Stimulated activated CD8-positive, alpha-beta memory T cell treated with anti-CD3 and anti-CD28 coated beads, Interleukin-15, amount 100 ng/mL, for 48 hours (primary cell): ENCODE data around the gene NKX6-2.
"Not testable (repeated sequence)": the region's sequence is repeated elsewhere in the genome, so short reads cannot be mapped to it uniquely, and the experiment has no call there.

Source experiments
- DNase-seq, 2 donors: peaks; one replicate each; pipeline ENCODE4 v3.0.0-alpha.2; 2020; ENCODE audit warnings: low read depth in 2 of 2

NKX6-2 gene

DNA sequence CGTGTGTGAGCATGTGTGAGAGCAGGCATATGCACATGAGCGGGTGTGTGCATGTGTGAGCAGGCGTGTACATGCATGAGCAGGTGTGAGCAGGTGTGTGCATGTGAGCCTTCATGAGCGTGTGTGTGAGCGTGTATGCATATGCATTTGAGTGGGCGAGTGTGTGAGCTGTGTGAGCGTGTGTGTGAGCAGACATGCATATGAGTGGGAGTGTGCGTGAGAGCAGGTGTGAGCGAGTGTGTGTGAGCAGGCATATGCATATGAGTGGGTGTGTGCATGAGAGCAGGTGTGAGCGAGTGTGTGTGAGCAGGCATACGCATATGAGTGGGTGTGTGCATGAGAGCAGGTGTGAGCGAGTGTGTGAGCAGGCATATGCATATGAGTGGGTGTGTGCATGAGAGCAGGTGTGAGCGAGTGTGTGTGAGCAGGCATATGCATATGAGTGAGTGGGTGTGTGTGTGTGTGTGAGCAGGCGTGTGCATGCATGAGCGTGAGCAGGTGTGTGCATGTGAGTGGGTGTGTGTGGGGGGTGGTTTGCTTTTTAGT is 30.7 kb downstream of the NKX6-2 start:
- DNase-seq = no peak

DNA sequence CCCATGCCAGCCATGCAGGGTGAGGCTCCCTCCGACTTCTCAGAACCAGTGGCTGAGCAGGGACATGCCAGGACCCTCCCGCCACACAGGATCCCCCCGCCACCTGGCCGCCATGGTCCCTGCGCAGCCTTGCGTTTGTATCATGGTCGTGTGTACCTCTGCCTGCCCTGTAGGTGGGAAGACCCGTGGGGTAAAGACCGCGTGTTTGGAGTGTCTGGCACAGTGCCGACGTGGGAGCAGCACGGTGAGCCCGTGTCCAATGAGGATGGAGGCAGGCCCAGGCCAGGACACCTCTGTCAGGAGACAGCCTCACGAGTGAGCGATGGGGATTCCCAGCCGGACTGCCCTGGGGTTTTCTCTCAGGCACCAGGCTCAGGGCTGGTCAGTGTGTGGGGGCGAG is 31.9 kb downstream of the NKX6-2 start:
- DNase-seq = no peak

GRCh38 chr10:132753596-132753995 is 32.4 kb downstream of the NKX6-2 start:
- no peak for DNase-seq

DNA sequence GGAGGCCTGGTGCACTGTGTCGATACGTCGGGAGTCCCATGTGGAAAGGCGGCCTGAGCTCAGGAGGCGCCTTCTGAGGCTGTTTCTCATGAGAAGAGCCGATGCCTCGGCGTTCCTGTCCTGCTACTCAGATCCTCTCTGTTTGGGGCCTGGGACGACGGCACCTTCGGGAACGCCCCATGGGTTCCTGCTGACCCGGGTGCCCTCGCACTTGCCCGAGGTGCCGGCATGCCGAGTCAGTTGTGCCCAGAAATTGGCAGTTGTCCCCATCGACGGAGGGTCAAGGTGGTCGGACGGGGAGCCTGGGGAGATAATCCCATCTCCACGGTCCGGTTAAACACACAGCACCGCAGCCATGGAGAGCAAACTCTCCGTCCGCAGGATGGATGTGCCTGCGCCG is 33.0 kb downstream of the NKX6-2 start:
- no peak for DNase-seq

- no peak for DNase-seq
These were observed 33.6 kb downstream of the NKX6-2 start for GRCh38 chr10:132752378-132752777.

DNA sequence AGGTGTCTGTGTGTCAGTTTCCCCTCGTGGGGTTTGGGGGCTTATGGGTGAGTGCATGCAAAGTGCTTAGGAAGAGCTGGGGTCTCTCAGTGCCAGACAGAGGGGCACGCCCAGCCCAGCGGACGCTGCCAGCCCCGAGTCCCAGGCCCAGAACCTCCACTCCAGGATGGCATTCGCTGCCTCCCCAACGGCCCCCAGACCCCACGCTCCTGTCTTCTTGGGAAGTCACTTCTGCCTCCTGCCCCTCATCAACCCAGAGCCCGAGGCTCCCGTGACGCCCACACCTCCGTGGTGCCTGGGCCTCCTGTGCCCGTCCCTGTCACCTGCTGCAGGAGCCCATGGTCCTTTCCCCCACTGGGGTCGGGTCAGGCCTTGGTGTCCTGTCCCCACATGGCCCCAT is 35.0 kb downstream of the NKX6-2 start:
- DNase-seq = no peak

- no peak for DNase-seq
These were observed 36.6 kb downstream of the NKX6-2 start for GRCh38 chr10:132749371-132749795.

- no peak for DNase-seq
These were observed 37.2 kb downstream of the NKX6-2 start for GRCh38 chr10:132748545-132749370.

DNA sequence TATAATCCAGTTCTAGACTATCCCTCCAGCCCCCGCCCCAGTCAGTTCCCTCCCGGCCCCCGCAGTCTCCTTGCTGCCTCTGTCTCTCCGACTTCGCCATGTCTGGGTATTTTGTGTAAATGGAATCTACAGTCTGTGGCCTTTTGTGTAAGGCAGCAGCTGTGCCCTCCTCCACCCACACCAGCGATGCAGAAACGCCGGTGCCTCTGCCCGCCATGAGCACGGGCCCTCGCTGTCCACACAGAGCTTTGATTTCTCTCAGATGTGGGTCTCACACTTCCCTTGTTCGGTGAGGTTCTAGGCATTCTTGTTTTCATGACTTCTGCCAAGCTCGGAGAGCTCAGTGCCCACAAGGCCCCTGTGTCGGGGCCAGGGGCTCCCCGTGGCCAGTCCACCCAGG is 37.8 kb downstream of the NKX6-2 start:
- no peak for DNase-seq

DNA sequence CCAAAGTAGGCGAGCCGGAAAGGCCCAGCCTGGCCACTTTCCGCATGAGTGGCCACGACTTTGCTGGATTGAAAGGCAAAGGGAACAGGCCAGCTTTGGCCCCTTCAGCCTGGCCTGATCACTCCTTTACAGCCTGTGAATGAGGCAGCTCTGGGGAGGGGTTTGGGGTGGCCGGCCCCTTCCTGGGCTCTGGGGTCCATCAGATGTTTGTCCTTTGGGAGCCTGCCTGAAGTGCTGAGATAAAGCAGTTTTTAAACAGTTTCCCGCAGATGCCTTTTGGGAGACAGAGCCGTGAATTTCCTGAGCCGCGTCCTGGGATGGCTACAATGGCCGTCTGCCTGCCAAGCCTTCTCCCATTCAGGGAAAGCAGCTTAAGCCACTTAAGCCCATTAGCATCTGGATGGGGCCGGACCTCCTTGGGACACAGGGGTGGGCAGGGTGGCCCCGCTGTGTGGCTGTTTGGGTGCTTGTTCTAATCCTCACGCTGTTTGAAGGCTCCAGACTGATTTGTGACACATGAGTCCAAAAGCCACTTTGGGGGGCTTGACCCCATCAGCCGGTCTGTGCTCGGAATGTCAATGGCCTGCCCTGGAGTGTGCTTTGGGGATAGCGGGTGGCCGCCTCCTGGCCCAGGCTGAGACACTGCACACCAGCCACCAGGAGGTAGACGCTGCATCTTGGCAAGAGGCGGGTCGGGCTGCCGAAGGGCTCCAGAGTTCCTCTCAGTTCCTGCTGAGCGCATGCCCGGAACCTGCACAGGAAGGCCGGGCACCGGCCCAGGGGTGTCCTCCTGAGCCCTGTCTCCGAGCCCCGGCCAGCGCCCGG is 38.9 kb downstream of the NKX6-2 start:
- DNase-seq = no peak

DNA sequence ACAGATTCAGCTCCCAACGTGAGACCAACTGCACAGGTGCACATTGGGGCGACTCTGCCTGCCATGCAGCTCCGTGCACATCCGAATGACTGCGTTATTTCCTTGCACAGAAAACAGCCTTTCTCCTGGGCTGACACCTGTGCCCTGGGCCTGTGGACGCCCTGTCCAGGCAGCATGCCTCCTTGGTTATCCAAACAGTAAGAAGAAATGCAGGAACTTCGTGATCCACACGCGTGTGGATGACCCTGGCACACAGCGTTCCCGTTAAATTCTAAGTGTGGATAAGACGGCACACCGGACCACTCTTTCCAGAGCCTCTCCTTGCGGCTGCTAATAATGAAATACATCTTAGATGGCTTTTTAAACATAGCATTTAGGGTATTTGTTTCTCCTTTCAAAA is 39.6 kb downstream of the NKX6-2 start:
- DNase-seq = no peak

DNA sequence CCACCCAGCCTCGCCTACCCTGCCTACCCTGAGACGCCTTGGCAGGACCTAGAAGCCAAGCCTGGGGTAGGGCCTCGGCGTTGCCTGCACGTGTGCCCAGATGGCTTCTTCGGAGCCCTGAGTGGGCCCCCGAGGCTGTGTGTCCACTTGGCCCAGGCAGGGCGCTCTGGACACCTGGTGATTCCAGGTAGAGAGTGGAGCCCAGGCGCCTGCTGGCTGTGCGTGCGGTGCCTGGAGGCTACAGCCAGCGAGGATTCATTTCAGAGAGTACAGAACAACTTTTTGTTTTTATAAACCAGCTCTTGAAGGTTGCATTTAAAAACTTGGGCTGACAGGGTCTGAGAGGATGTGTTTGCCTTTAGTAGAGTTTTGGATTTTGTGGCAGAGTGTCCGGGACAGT is 40.0 kb downstream of the NKX6-2 start:
- DNase-seq = no peak

DNA sequence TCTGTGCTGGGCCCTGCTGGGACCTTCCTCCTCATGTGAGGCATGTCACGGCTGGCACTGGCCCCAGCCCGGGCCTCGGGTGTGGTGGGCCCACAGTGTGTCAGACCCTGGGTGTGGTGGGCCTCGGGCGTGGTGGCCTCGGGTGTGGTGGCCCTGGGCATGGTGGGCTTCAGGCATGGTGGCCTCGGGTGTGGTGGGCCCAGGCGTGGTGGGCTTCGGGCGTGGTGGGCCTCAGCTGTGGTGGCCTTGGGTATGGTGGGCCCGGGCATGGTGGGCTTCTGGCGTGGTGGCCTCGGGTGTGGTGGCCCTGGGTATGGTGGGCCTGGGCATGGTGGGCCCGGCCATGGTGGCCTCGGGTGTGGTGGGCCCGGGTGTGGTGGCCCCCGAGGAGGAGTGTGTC is 40.4 kb downstream of the NKX6-2 start:
- no peak for DNase-seq

DNA sequence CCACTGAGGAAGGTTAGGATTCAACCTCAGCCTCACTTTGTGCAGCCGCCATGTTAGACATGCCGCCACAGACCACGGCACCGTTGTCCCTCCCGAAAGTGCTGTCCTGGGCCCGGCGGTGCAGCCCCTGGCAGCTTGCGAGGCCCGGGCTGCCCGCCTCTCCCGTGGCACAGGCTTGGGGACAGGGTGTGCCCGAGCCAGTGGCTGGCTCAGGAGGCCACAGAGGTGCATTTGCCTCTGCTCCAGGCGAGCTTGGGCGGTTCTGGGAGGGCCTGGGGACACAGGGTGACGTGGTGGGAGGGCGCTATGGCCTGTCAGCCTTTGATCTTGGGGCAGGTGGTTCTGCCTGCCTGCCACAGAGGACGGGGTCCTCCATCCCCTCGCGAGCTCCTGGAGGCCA is 41.1 kb downstream of the NKX6-2 start:
- no peak for DNase-seq

GRCh38 chr10:132743925-132744490 is 41.9 kb downstream of the NKX6-2 start:
- DNase-seq = no peak

- not testable (repeated sequence) for DNase-seq
These were observed 42.6 kb downstream of the NKX6-2 start for GRCh38 chr10:132743196-132743924.

DNA sequence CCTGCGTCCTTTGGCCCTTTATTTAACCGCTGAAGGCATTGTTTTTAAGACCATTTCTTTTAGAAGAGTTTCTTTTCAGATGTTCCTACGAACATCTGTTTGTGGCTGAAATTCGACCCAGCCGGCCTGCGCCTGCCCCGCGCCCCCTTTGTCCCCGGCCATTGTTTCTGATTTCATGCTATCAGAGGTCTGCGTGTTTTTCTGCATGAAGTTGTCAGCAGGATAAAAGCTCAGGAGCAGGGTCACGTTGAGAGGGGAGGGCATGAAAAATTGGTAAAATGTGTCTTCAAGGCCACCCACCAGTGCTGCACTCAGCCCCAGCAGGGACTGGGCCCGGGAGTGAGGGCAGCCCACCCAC is 43.1 kb downstream of the NKX6-2 start:
- DNase-seq = no peak

GRCh38 chr10:132742167-132742836 is 43.6 kb downstream of the NKX6-2 start:
- DNase-seq = no peak

- no peak for DNase-seq
These were observed 45.4 kb downstream of the NKX6-2 start for GRCh38 chr10:132740588-132740987.

DNA sequence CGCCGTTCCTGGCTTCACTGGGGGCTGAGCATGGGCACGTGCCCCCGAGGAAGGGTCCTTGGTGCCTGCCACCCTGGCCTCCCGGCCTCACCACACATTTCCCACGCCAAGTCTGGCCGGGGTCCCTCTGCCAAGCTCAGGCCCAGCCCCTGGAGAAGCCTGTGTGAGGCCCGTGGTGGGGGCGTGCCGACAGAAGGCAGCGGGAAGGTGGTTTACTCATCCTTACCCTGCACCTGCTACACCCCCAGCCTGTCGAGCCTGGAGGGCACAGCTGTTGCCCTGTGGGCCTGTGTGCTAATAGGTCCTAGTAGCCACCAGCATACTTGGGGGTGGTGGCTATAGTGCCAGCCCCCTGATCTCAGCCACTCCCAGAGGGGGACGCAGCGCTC is 46.7 kb downstream of the NKX6-2 start:
- DNase-seq = no peak
